Epithelial cell of proximal tubule (primary cell): ENCODE measurements around the gene ISCU. TPM values are rescaled to one million over a fixed set of nuclear protein-coding genes. Genes with fewer than 3 reads are reported as not detected.
A peak's percentile ranks its signal among the peaks of the same experiment; 100 is the strongest.

Source experiments
- DNase-seq: peaks from one replicate; pipeline ENCODE4 v3.0.0-alpha.2; 2011; ENCODE audit warnings: low read depth
- H3K4me3 ChIP-seq: 2 replicates; pipeline ENCODE4 v1.5.1; 2011; ENCODE audit warnings: low read depth, mild to moderate bottlenecking, low read length
- CTCF ChIP-seq: conservative IDR thresholded peaks from 2 replicates; pipeline ENCODE4 v1.5.1; 2012; ENCODE audit warnings: low read depth, mild to moderate bottlenecking, low read length
- total RNA-seq: library from RNA; depleted of rRNA; stranded (reverse); fragments of >200 nt; gene quantifications from 2 replicates; pipeline ENCODE4 v1.2.3, GENCODE V29; 2015

Gene ISCU
- total RNA-seq, 1 donor from 2014 or later: 128 TPM

- TF ChIP-seq CTCF: no peak
Measured at GRCh38 chr12:108517288-108518100, 44.9 kb upstream of the ISCU start.

GRCh38 chr12:108518101-108518715 lies 44.2 kb upstream of the ISCU start:
- DNase-seq: no peak
- no peak overlapping the region for H3K4me3 ChIP-seq
- no peak for TF ChIP-seq CTCF

More at GRCh38 chr12:108517288-108518100, 44.9 kb upstream of the ISCU start:
- no peak overlapping the region for H3K4me3 ChIP-seq
- no peak for DNase-seq

- TF ChIP-seq CTCF: no peak
- H3K4me3 ChIP-seq: no peak overlapping the region
- DNase-seq: no peak
Measured at GRCh38 chr12:108518716-108519496, 43.5 kb upstream of the ISCU start.

GRCh38 chr12:108519558-108519957 lies 42.8 kb upstream of the ISCU start:
- H3K4me3 ChIP-seq: no peak overlapping the region
- TF ChIP-seq CTCF: no peak
- DNase-seq: no peak

- DNase-seq: no peak
- TF ChIP-seq CTCF: no peak
Measured at GRCh38 chr12:108523365-108523764, 39.0 kb upstream of the ISCU start.

GRCh38 chr12:108525681-108526080 lies 36.7 kb upstream of the ISCU start:
- no peak overlapping the region for H3K4me3 ChIP-seq
- TF ChIP-seq CTCF: no peak
- peak; percentile 94 for DNase-seq

More at GRCh38 chr12:108523365-108523764, 39.0 kb upstream of the ISCU start:
- no peak overlapping the region for H3K4me3 ChIP-seq
